ENCODE results near the gene MACF1.

The MACF1 gene

GRCh38 chr1:39533442-39533841 is 328.9 kb downstream of the MACF1 start:
- CTCF ChIA-PET = no interaction called here
- DNase-seq (ENCODE audit: low read depth, low spot score) = no peak
- no peak for TF ChIP-seq CTCF (IDR thresholded peaks at IDR 0.05; ENCODE audit: insufficient read depth, low read length, missing control alignments)
- POLR2A ChIA-PET = no interaction called here
- H3K4me3 ChIP-seq (ENCODE audit: low read depth, low read length) = no peak overlapping the region

Data from AG04449 (cell line).